ENCODE measurements around the gene DTNA.
"Not testable (repeated sequence)": the region's sequence is repeated elsewhere in the genome, so short reads cannot be mapped to it uniquely, and the experiment has no call there.

The DTNA gene

GRCh38 chr18:34915046-34915445 lies 204.9 kb downstream of the DTNA start:
- DNase-seq, result no peak
- intact Hi-C loops (cut with DNase I), result no loop called here

- intact Hi-C loops (cut with DNase I); DNase-seq: not testable (repeated sequence)
Observed at GRCh38 chr18:34916539-34916938, 206.4 kb downstream of the DTNA start.

GRCh38 chr18:34918856-34919255 lies 208.8 kb downstream of the DTNA start:
- DNase-seq, result no peak
- intact Hi-C loops (cut with DNase I), result no loop called here

- intact Hi-C loops (cut with DNase I), result no loop called here
- no peak for DNase-seq
Observed at GRCh38 chr18:34921226-34921625, 211.1 kb downstream of the DTNA start.

- intact Hi-C loops (cut with DNase I), result no loop called here
- DNase-seq, result no peak
Observed at GRCh38 chr18:34921811-34922385, 211.8 kb downstream of the DTNA start.

- DNase-seq; intact Hi-C loops (cut with DNase I): not testable (repeated sequence)
Observed at GRCh38 chr18:34922594-34922993, 212.5 kb downstream of the DTNA start.

- intact Hi-C loops (cut with DNase I), result no loop called here
Observed at GRCh38 chr18:34923911-34924310, 213.8 kb downstream of the DTNA start.

GRCh38 chr18:34926683-34927082 lies 216.6 kb downstream of the DTNA start:
- no peak for DNase-seq
- intact Hi-C loops (cut with DNase I), result no loop called here

More at GRCh38 chr18:34923911-34924310, 213.8 kb downstream of the DTNA start:
- no peak for DNase-seq

- intact Hi-C loops (cut with DNase I), result no loop called here
- DNase-seq, result peak in 12 of 42 donors; percentile 12 to 64 (median 34)
Observed at GRCh38 chr18:34928088-34928753, 218.1 kb downstream of the DTNA start.

GRCh38 chr18:34928754-34929335 lies 218.7 kb downstream of the DTNA start:
- intact Hi-C loops (cut with DNase I), result no loop called here
- no peak for DNase-seq

GRCh38 chr18:34929336-34929780 lies 219.3 kb downstream of the DTNA start:
- intact Hi-C loops (cut with DNase I), result no loop called here
- DNase-seq, result no peak

GRCh38 chr18:34932363-34932762 lies 222.3 kb downstream of the DTNA start:
- DNase-seq, result no peak
- intact Hi-C loops (cut with DNase I), result no loop called here

- DNase-seq, result no peak
- intact Hi-C loops (cut with DNase I), result no loop called here
Observed at GRCh38 chr18:34932792-34933466, 222.8 kb downstream of the DTNA start.

- DNase-seq, result no peak
- intact Hi-C loops (cut with DNase I), result no loop called here
Observed at GRCh38 chr18:34933909-34934661, 224.0 kb downstream of the DTNA start.

GRCh38 chr18:34936772-34937171 lies 226.7 kb downstream of the DTNA start:
- no peak for DNase-seq
- intact Hi-C loops (cut with DNase I), result no loop called here

GRCh38 chr18:34938090-34938489 lies 228.0 kb downstream of the DTNA start:
- intact Hi-C loops (cut with DNase I), result no loop called here

More at GRCh38 chr18:34938090-34938489, 228.0 kb downstream of the DTNA start:
- DNase-seq, result no peak
